Renal pelvis (tissue), 12 donors: Measurements from ENCODE around the gene CRYGB. TPM values are rescaled to one million over a fixed set of nuclear protein-coding genes. Genes with fewer than 3 reads are reported as not detected.

Experiments used
- DNase-seq: peaks from one replicate; pipeline ENCODE4 v3.0.0-alpha.2; 2013
- long read RNA-seq, 16 experiments: transcript quantifications; one replicate each; lab custom pipeline, GENCODE V29; 2026
- polyA plus RNA-seq, 3 donors: library from polyadenylated mRNA; unstranded; fragments of 120-200 nt; gene quantifications; one replicate each; pipeline ENCODE4 v1.2.1, GENCODE V29; 2013; ENCODE audit not compliant: insufficient read length in 3 of 3

Gene CRYGB
- not detected for polyA plus RNA-seq
- long read RNA-seq, donor 1: 0 reads
- long read RNA-seq, donor 2: 0 reads
- long read RNA-seq, donor 3: 0 reads
- long read RNA-seq, donor 4: 0 reads
- long read RNA-seq, donor 5: 0 reads
- long read RNA-seq, donor 6: 0 reads
- long read RNA-seq, donor 7: 0 reads
- long read RNA-seq, donor 8: 0 reads
- long read RNA-seq, donor 9: 0 reads
- long read RNA-seq, donor 10: 0 reads
- long read RNA-seq, donor 11: 0 reads
- long read RNA-seq, donor 12: 0 reads
- long read RNA-seq, donor 13: 0 reads
- long read RNA-seq, donor 14: 0 reads
- long read RNA-seq, donor 15: 0 reads
- long read RNA-seq, donor 16: 0 reads

GRCh38 chr2:208146006-208146405, at the start of gene CRYGB:
Gene CRYGB (minus strand): TSS chr2:208146158. CDS start chr2:208146120, 38 bp downstream.
- DNase-seq: no peak

- DNase-seq: no peak
Measured at GRCh38 chr2:208195531-208195930, 49.6 kb upstream of the CRYGB start.

GRCh38 chr2:208192611-208193236, 46.8 kb upstream of the CRYGB start:
- no peak for DNase-seq

GRCh38 chr2:208189810-208190503, 44.0 kb upstream of the CRYGB start, which contains the start of gene C2orf80:
Gene C2orf80 (minus strand): TSS chr2:208190030. CDS start chr2:208186986, 3,044 bp downstream.
- DNase-seq: no peak

- no peak for DNase-seq
Measured at GRCh38 chr2:208189069-208189809, 43.3 kb upstream of the CRYGB start.

GRCh38 chr2:208186893-208187292, 40.9 kb upstream of the CRYGB start:
- DNase-seq: no peak

GRCh38 chr2:208186465-208186864, 40.5 kb upstream of the CRYGB start:
- no peak for DNase-seq

GRCh38 chr2:208183972-208184705, 38.2 kb upstream of the CRYGB start:
- DNase-seq: no peak

- DNase-seq: no peak
Measured at GRCh38 chr2:208183526-208183925, 37.6 kb upstream of the CRYGB start.

GRCh38 chr2:208182835-208183234, 36.9 kb upstream of the CRYGB start:
- DNase-seq: no peak

GRCh38 chr2:208179028-208179609, 33.2 kb upstream of the CRYGB start:
- DNase-seq: no peak

- no peak for DNase-seq
Measured at GRCh38 chr2:208175840-208176153, 29.8 kb upstream of the CRYGB start.

- peak; percentile 83 for DNase-seq
Measured at GRCh38 chr2:208175069-208175839, 29.3 kb upstream of the CRYGB start.

GRCh38 chr2:208174144-208174543, 28.2 kb upstream of the CRYGB start:
- no peak for DNase-seq

- DNase-seq: no peak
Measured at GRCh38 chr2:208172125-208172524, 26.2 kb upstream of the CRYGB start.

GRCh38 chr2:208164951-208165755, 19.2 kb upstream of the CRYGB start:
- DNase-seq: no peak

GRCh38 chr2:208163489-208163888, 17.5 kb upstream of the CRYGB start, which contains the start of gene CRYGA:
Gene CRYGA (minus strand): TSS chr2:208163589. CDS start chr2:208163556, 33 bp downstream.
- DNase-seq: no peak

- DNase-seq: no peak
Measured at GRCh38 chr2:208156439-208156838, 10.5 kb upstream of the CRYGB start.

GRCh38 chr2:208153156-208153555, 7.2 kb upstream of the CRYGB start:
- no peak for DNase-seq
